WTC11 (cell line): Measurements from ENCODE around the gene KLHDC8A. TPM values are rescaled to one million over a fixed set of nuclear protein-coding genes. Genes with fewer than 3 reads are reported as not detected.

Experiments
- ATAC-seq: fragments of 200-7000 bp; cut with Tn5 transposase; 2 replicates; pipeline ENCODE4 v1.10.0; 2021; ENCODE audit warnings: mild to moderate bottlenecking, moderate library complexity
- CTCF ChIA-PET: fragments of 300-600 bp; sonication (Branson Sonifier 250); formaldehyde crosslinking; loops from one replicate; lab custom pipeline; 2021; ENCODE audit warnings: antibody characterized with exemption; lab: Charles Lee
- POLR2A ChIA-PET: fragments of 350-600 bp; sonication (Branson Sonifier 250); formaldehyde crosslinking; loops from one replicate; lab custom pipeline; 2021; ENCODE audit warnings: antibody characterized with exemption; lab: Charles Lee
- DNase-seq: peaks from one replicate; pipeline ENCODE4 v3.0.0; 2021; ENCODE audit warnings: low spot score
- H3K27ac Mint-ChIP-seq: 2 replicates; pipeline ENCODE4 v1.8.0; 2021; ENCODE audit warnings: mixed read lengths
- H3K27me3 Mint-ChIP-seq: 2 replicates; pipeline ENCODE4 v1.8.0; 2021; ENCODE audit warnings: low read depth, mild to moderate bottlenecking, moderate library complexity, mixed read lengths
- H3K36me3 Mint-ChIP-seq: 2 replicates; pipeline ENCODE4 v1.8.0; 2021; ENCODE audit warnings: mixed read lengths
- H3K4me1 Mint-ChIP-seq: 2 replicates; pipeline ENCODE4 v1.8.0; 2022; ENCODE audit warnings: mixed read lengths
- H3K4me3 Mint-ChIP-seq: 2 replicates; pipeline ENCODE4 v1.8.0; 2021; ENCODE audit warnings: mild to moderate bottlenecking, moderate library complexity, mixed read lengths
- H3K9me3 Mint-ChIP-seq: 2 replicates; pipeline ENCODE4 v1.8.0; 2021; ENCODE audit warnings: mixed read lengths
- ARID4B ChIP-seq: sonication (generic); formaldehyde crosslinking; IDR thresholded peaks from 2 replicates; pipeline ENCODE4 v1.8.0; 2023; ENCODE audit warnings: missing genetic modification reagents, mild to moderate bottlenecking, borderline replicate concordance
- ESRRA ChIP-seq: sonication (generic); formaldehyde crosslinking; IDR thresholded peaks from 2 replicates; pipeline ENCODE4 v1.8.1; 2022; ENCODE audit warnings: mild to moderate bottlenecking, missing genetic modification reagents, borderline replicate concordance
- ETV6 ChIP-seq: sonication (generic); formaldehyde crosslinking; IDR thresholded peaks from 2 replicates; pipeline ENCODE4 v1.8.1; 2022; ENCODE audit warnings: mild to moderate bottlenecking, missing genetic modification reagents
- FOXK1 ChIP-seq: sonication (generic); formaldehyde crosslinking; IDR thresholded peaks from 2 replicates; pipeline ENCODE4 v1.8.0; 2022; ENCODE audit warnings: mild to moderate bottlenecking, moderate library complexity, missing genetic modification reagents
- GABPB1 ChIP-seq: sonication (generic); formaldehyde crosslinking; IDR thresholded peaks from 2 replicates; pipeline ENCODE4 v1.8.1; 2023; ENCODE audit warnings: mild to moderate bottlenecking, missing genetic modification reagents
- HMGA2 ChIP-seq: fragments of 250-450 bp; sonication (Bioruptor Pico); IDR thresholded peaks from 2 replicates; pipeline ENCODE4 v1.4.0; 2021; ENCODE audit warnings: mild to moderate bottlenecking, moderate library complexity
- HMGXB4 ChIP-seq: sonication (generic); formaldehyde crosslinking; IDR thresholded peaks from 2 replicates; pipeline ENCODE4 v1.8.1; 2023; ENCODE audit warnings: mild to moderate bottlenecking, moderate library complexity, missing genetic modification reagents
- MAX ChIP-seq: sonication (generic); formaldehyde crosslinking; IDR thresholded peaks from 2 replicates; pipeline ENCODE4 v1.8.0; 2022; ENCODE audit warnings: mild to moderate bottlenecking, missing genetic modification reagents
- MLX ChIP-seq: sonication (generic); formaldehyde crosslinking; IDR thresholded peaks from 2 replicates; pipeline ENCODE4 v1.8.1; 2023; ENCODE audit warnings: mild to moderate bottlenecking, missing genetic modification reagents, moderate library complexity
- NR1H2 ChIP-seq: sonication (generic); formaldehyde crosslinking; IDR thresholded peaks from 2 replicates; pipeline ENCODE4 v1.9.0; 2021; ENCODE audit warnings: mild to moderate bottlenecking, moderate library complexity, missing genetic modification reagents
- SOX15 ChIP-seq: fragments of 250-450 bp; sonication (Bioruptor Pico); IDR thresholded peaks from 2 replicates; pipeline ENCODE4 v1.9.0; 2021; ENCODE audit warnings: mild to moderate bottlenecking
- TCF7 ChIP-seq: sonication (generic); formaldehyde crosslinking; IDR thresholded peaks from 2 replicates; pipeline ENCODE4 v1.8.0; 2022; ENCODE audit warnings: mild to moderate bottlenecking, low read depth, missing genetic modification reagents, moderate library complexity
- TEAD1 ChIP-seq: sonication (generic); formaldehyde crosslinking; IDR thresholded peaks from 2 replicates; pipeline ENCODE4 v1.8.0; 2022; ENCODE audit warnings: mild to moderate bottlenecking, missing genetic modification reagents
- ZBTB43 ChIP-seq: sonication (generic); formaldehyde crosslinking; IDR thresholded peaks from 2 replicates; pipeline ENCODE4 v1.8.1; 2023; ENCODE audit warnings: mild to moderate bottlenecking, missing genetic modification reagents
- ZNF121 ChIP-seq: sonication (generic); formaldehyde crosslinking; IDR thresholded peaks from 2 replicates; pipeline ENCODE4 v1.8.0; 2023; ENCODE audit warnings: missing genetic modification reagents
- ZNF396 ChIP-seq: fragments of 250-450 bp; sonication (Bioruptor Pico); IDR thresholded peaks from 2 replicates; pipeline ENCODE4 v1.8.0; 2021; ENCODE audit warnings: mild to moderate bottlenecking, moderate library complexity, borderline replicate concordance
- ZNF423 ChIP-seq: fragments of 250-450 bp; sonication (Bioruptor Pico); IDR thresholded peaks from 2 replicates; pipeline ENCODE4 v2.1.2; 2022; ENCODE audit warnings: mild to moderate bottlenecking, moderate library complexity
- total RNA-seq: library from RNA; stranded (reverse); gene quantifications from 3 replicates; pipeline ENCODE4 v1.2.3, GENCODE V29; 2021
- TF ChIP-seq, protein P1 (sequence below): sonication (generic); formaldehyde crosslinking; IDR thresholded peaks from 2 replicates; pipeline ENCODE4 v1.8.0; 2022; ENCODE audit warnings: mild to moderate bottlenecking, missing genetic modification reagents

Gene KLHDC8A
- total RNA-seq, 1 experiment from 2014 or later: 1.7 TPM

DNA sequence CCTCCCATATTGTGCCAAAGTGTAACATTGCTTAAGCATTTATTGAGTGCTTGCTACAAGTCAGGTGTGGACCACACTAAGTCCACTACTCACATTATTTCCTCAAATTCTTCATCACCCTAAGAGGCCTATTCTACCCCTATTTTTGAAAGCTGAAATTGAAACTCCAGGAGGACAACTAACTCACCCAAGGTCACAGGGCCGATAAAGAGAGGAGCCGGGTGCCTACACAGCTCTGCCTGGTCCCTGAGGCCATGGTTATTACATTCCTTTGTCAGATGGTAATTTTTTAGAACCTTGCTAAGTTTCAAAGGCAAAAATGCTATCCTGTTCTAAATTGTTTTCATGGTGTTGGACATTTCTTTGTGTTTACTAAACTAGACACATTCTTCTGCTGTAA is 24.2 kb upstream of the KLHDC8A start (continued):
- TF ChIP-seq, protein P1, sequence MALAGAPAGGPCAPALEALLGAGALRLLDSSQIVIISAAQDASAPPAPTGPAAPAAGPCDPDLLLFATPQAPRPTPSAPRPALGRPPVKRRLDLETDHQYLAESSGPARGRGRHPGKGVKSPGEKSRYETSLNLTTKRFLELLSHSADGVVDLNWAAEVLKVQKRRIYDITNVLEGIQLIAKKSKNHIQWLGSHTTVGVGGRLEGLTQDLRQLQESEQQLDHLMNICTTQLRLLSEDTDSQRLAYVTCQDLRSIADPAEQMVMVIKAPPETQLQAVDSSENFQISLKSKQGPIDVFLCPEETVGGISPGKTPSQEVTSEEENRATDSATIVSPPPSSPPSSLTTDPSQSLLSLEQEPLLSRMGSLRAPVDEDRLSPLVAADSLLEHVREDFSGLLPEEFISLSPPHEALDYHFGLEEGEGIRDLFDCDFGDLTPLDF: no peak
- TF ChIP-seq HMGA2 (CRISPR knock-in tag) (no peak), SOX15 (CRISPR knock-in tag) (no peak), ZBTB43 (no peak), TEAD1 (CRISPR knock-in tag) (no peak), MAX (CRISPR knock-in tag) (no peak), HMGXB4 (CRISPR knock-in tag) (no peak), ARID4B (CRISPR knock-in tag) (no peak), ETV6 (no peak), GABPB1 (CRISPR knock-in tag) (no peak), ESRRA (CRISPR knock-in tag) (no peak)

- ChIA-PET CTCF (interaction anchor here (1.6 to 2.5 kb wide), 3 partner anchors 25 to 52 kb away, joined by 4 to 10 read pairs (median 6); no protein-coding TSS in a partner anchor), POLR2A (no interaction called here)
- no peaks in the 10 kb centered on the region for H3K36me3 Mint-ChIP-seq
- H3K4me3 Mint-ChIP-seq: no peak overlapping the region
- no peaks in the 10 kb centered on the region for H3K27me3 Mint-ChIP-seq
- TF ChIP-seq FOXK1 (CRISPR knock-in tag): no peak
- H3K4me1 Mint-ChIP-seq: peaks cover 21% of the 10 kb centered on the region
- H3K9me3 Mint-ChIP-seq: no peaks in the 10 kb centered on the region
- H3K27ac Mint-ChIP-seq: no peak overlapping the region
- ATAC-seq: no peak
- DNase-seq: no peak
These were observed 22.3 kb upstream of the KLHDC8A start for GRCh38 chr1:205379056-205379455.

- no peaks in the 10 kb centered on the region for H3K27me3 Mint-ChIP-seq
- H3K9me3 Mint-ChIP-seq: no peaks in the 10 kb centered on the region
- H3K4me3 Mint-ChIP-seq: no peak overlapping the region
- no peaks in the 10 kb centered on the region for H3K36me3 Mint-ChIP-seq
- ChIA-PET POLR2A (no interaction called here), CTCF (interaction anchor here (1.3 to 3.2 kb wide), 4 partner anchors 11 to 104 kb away, joined by 3 to 16 read pairs (median 6); no protein-coding TSS in a partner anchor)
- ATAC-seq (no peak), DNase-seq (no peak)
- no peak overlapping the region for H3K27ac Mint-ChIP-seq
- peaks cover 38% of the 10 kb centered on the region for H3K4me1 Mint-ChIP-seq
- TF ChIP-seq ARID4B (CRISPR knock-in tag) (no peak), ZBTB43 (no peak), ZNF423 (no peak), NR1H2 (CRISPR knock-in tag) (no peak), TCF7 (no peak), MLX (CRISPR knock-in tag) (no peak), ZNF121 (no peak), SOX15 (CRISPR knock-in tag) (no peak), ZNF396 (CRISPR knock-in tag) (no peak)
These were observed 20.6 kb upstream of the KLHDC8A start for GRCh38 chr1:205377355-205377754.
